ENCODE measurements around the gene BTRC.
"Not testable (repeated sequence)": the region's sequence is repeated elsewhere in the genome, so short reads cannot be mapped to it uniquely, and the experiment has no call there.

Gene BTRC

DNA sequence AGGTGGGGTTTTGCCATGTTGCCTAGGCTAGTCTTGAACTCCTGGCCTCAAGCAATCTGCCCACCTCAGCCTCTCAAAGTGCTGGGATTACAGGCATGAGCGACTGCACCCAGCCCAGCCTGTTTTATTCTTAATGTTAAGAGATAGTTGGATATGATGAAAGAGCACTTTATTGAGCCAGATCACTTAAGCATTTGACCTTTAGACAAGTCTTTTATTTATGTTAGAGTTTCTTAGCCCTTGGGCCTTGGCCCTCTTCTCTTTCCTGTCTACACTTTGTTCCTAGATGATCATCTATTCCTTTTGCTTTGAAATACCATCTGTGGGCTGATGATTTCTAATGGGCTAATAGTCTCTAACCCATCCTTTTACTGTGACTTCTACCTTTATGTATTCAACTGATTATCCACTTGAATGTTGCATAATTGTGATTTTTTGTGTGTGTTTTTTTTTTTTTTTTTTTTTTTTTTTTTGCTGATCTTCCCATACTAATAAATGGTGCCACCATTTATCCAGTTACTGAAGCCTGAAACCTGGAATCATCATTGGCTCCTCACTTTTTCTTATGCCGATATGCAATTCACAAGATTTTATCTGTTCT lies 34.8 kb downstream of the BTRC start:
- no peak for DNase-seq

DNA sequence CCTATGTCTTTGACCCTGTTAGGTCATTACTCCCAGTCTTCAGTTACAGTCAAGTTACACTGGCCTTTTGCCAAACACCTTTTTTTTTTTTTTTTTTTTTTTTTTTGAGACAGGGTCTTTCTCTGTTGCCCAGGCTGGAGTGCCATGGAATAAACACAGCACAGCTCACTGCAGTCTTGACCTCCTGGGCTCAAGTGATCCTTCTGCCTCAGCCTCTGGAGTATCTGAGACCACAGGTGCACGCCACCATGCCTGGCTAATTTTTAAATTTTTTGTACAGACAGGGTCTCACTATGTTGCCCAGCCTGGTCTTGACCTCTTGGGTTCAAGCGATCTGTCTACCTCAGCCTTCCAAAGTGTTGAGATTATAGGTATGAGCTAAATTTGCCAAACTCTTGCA lies 35.6 kb downstream of the BTRC start:
- not testable (repeated sequence) for DNase-seq

DNA sequence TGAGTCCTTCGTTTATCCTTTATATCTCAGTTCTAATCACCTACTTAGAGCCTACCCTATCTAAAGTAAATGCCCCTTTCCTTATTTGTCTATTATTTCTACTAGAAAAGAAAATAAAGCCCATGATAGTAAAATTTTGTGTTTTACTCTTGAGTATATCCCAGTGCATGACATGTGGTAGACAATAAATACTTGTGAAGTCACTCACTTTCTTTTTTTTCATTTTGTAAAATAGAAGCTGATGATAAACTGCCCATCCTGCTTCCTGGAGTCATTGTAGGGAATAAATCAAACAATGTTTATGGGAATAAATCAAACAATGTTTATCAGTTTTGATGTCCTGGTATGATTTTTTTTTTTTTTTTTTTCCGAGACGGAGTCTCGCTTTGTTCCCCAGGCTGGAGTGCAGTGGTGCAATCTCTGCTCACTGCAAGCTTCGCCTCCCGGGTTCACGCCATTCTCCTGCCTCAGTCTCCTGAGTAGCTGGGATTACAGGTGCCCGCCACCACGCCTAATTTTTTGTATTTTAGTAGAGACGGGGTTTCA lies 36.1 kb downstream of the BTRC start:
- DNase-seq: no peak

DNA sequence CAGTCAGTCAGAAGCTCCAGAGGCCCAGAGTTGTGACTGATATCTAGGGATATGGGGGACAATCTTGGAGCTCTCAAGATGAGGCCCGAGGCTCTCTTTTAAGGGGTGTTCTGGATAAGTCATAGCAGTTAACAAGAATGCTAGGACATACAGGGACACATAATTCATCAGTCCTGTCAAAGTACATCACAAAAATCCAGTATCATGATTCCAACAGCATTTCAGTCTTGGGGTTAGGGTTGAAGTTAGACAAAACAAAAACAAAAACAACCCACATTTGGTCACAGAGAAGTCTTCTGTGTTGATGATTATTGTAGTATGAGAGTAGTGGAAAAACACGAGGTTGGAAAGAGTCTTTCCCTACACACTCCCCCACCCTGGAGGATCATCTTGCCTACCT lies 39.4 kb downstream of the BTRC start:
- no peak for DNase-seq

DNA sequence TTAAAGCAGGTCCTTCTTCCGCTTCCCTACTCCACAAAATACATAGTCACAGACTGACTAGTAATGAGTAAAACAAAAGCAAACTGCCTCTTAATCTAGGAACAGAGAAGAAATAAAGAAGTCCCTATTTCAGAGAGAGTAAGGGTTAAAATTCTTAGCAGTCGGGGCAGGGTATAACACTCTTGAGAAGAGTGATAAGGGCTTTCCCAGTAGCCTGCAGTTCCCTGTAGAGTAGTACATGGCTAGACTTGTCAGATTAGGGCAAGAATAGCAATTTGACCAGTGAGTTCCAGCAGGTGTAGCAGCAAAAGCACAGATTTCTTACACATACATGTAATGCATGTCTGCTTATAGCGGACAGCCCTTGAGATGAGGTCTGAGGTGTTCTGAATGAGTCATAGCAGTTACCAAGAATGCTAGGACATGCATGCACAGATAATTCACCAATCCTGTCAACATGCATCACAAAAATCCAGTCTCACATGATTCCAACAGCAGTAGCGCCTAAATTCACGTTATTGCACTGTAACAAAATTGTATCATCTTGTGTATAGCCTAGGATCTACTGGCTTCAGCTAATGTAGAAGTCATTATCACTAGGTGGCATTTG lies 40.7 kb downstream of the BTRC start:
- DNase-seq: no peak

DNA sequence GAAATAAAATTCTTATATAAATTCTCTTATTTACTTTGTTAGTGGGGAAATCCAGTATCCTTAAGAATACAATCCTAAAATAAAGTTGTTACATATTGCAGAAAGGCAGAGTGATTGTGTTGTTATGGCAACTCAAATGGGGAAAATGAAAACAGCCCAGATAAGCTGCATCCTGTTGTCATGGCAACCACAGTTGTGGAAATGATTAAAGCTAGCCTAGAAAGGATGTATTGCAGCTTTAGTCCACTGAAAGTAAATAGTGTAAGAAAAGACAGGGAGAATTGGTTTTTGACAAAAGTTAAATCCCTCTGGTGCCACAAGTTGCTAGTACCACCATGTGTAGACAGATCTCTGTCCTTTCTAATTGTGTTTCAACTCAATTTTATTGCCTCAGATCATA lies 43.2 kb downstream of the BTRC start:
- DNase-seq: no peak

DNA sequence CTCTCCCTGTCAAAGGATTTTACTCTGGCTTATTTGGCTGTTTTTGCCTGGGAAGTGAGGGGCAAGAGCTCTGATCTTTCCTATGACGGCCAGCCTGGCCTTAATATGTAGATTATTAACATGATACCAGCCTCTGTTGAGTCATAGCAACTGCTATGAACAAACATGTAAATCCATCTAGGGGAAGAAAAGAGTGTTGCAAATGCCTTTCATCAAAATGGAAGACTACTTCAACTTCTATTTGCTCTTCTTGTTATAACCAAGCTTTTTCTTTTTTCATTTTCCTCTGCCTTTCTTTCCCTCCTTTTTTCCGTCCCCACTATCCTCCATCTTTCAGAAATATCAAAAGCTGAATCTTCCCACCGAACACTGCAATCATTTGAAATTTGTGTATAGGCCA lies 46.6 kb downstream of the BTRC start:
- DNase-seq: no peak

DNA sequence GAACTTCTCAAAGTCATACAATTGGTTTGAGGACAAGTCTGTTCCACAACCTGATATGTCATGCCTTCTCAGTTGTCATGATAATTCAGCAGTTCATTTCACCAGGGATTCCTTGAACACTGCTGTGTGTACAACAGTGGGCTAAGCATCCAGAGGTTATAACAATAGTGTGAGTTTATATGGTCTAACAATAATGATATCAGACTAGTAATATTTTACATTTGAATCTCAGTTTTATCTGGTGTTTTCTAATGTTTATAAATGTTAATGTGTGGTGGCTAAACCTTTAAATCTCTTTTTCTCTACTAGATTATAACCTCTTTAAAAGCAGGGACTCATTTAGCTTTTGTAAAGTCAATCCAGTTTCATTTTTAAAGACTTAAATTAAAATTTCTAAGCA lies 48.7 kb downstream of the BTRC start:
- no peak for DNase-seq

DNA sequence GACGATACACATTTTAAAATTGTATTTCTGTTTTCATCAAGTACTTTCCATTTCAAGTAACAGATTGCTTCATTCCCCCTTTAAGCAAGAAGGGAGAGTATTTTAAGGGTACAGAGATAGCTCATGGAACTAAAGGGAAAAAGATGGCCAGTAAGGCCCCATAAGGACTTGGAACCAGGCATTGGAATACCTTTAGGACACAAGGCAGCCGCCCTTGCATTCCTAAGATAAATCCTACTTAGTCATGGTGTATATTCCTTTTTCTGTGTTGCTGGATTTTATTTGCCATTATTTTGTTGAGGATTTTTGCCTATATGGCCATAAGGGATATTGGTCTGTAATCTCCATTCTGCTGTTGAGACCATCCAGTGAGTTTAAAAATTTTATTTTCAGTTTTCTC lies 49.2 kb downstream of the BTRC start:
- DNase-seq: no peak

DNA sequence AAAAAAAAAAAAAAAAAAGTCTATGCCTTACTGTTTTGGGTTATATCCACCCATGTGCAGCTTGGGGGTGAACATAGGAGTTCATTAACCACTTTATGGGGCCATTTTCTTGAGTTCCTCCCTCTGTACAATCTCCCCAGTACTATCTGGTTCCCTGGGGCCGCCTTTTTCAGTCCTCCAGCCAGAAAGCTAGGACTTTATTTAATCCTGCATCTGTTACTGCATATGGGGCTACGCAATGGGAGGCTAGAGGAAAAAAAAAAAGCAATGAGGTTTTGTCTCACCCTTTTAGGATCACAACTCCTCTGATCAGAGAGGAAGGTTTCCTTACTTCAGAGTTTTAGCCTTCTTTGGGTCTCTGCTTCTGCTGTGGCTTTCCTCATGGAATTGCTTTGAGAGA lies 51.0 kb downstream of the BTRC start:
- no peak for DNase-seq

DNA sequence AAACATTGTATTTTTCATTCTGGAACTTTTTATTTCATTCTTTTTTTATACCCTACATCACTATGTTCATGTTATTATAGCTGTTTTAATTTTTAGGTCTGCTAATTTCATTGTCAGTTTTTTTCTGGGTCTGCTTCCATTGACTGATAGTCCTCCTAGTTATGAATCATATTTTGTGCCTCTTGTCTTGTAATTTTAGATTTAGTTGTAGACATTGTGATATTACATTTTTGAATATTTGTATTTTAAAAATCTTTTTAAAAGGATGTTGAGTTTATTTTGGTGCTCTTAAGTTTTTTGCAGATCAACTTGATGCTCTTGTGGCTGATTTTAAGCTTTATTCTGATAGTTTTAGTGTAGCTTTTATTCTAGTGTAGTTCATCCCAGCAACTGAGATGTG lies 57.6 kb downstream of the BTRC start:
- no peak for DNase-seq

DNA sequence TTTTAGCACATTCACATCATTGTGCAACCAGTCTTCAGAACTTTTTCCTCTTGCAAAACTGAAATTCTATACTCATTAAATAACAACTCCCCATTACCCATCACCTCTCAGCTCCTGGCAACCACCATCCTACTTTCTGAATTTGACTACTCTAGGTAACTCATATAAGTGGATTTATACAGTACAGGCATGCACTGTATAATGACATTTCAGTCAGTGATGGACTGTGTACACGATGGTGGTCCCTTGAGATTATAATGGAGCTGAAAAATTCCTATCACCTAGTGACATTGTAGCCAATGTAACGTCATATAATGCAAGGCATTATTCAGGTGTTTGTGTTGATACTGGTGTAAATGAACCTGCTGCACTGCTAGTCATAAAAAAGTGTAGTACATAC lies 60.1 kb downstream of the BTRC start:
- no peak for DNase-seq

DNA sequence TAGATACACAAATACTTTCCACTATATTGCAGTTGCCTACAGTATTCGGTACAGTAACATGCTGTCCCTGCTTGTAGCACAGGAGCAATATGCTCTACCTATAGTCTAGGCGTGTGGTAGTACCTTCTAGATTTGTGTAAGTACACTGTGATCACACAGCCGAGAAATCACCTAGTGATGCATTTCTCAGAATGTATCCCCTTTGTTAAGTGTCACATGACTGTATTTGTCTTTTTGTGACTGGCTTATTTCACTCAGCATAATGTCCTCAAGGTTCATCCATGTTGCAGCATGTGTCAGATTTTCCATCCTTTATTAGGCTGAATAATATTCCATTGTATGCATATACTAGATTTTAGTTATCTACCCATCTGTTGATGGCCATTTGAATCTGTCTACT lies 61.9 kb downstream of the BTRC start:
- no peak for DNase-seq

DNA sequence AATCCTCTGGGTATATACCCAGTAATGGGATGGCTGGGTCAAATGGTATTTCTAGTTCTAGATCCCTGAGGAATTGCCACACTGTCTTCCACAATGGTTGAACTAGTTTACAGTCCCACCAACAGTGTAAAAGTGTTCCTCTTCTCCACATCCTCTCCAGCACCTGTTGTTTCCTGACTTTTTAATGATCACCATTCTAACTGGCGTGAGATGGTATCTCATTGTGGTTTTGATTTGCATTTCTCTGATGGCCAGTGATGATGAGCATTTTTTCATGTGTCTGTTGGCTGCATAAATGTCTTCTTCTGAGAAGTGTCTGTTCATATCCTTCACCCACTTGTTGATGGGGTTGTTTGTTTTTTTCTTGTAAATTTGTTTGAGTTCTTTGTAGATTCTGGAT lies 68.0 kb downstream of the BTRC start:
- DNase-seq: not testable (repeated sequence)

DNA sequence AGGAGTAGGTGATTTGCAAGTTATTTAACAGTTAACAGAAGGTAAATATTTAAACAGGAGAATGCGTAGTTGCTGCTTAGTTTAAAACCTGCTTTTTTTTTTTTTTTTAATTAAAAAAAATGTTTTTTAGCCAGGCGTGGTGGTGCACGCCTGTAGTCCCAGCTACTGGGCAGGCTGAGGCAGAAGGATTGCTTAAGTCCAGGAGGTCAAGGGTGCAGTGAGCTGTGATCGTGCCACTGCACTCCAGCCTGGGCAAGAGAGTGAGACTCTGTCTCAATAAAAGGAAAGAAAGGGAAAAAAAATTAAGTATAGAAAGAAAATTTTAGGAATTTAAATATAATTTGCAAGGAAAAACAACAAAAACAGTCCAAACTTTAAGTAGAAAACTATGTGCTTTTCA lies 71.6 kb downstream of the BTRC start:
- DNase-seq: no peak

DNA sequence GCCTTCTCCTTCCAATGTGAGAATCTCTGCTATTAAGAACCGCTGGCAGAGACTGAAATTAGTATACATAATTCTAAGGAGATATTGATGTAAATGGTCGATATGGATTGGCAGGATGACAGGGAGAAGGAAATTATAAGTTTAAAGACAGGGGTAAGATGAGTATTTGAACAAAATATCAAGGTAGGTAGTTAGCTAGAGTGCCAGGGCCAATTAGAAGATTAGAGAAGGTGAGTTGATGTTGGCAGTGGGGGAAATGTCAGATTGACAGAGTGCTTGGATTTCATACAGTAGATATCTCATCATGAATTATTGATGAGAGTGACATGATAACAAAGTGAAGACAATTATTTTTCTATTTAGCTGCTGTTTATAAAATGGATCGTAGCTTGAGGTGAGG lies 74.1 kb downstream of the BTRC start:
- DNase-seq: no peak

DNA sequence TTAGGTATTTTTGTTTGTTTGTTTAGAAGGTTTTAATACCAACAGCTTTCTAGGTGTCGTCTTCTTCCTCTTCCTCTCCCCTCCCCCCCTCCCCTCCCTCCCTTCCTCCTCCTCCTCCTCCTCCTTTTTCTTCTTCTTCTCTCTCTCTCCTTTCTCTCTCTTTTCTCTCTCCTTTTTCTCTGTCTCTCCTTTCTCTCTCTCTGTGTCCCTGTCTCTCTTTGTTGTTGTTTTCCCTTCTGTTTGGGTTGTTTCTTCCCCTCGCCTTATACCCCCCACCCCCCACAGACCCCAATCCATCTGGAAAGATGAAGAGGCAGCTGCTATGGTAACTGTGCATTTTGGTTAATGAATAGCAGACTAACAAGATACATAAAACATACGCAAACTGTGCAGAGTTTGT lies 75.5 kb downstream of the BTRC start:
- DNase-seq: no peak

DNA sequence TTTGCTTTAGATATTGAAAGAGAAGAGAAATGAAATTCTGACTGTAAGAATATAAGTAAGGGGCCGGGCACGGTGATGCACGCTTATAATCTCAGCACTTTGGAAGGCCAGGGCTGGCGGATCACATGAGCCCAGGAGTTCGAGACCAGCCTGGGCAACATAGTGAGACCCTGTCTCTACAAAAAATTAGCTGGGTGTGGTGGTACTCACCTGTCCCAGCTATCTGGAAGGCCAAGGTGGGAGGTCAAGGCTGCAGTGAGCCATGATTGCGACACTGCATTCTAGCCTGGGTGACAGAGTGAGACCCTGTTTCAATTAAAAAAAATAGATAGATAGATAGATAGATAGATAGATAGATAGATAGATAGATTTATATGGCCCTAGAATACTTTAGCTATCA lies 82.3 kb downstream of the BTRC start:
- no peak for DNase-seq

DNA sequence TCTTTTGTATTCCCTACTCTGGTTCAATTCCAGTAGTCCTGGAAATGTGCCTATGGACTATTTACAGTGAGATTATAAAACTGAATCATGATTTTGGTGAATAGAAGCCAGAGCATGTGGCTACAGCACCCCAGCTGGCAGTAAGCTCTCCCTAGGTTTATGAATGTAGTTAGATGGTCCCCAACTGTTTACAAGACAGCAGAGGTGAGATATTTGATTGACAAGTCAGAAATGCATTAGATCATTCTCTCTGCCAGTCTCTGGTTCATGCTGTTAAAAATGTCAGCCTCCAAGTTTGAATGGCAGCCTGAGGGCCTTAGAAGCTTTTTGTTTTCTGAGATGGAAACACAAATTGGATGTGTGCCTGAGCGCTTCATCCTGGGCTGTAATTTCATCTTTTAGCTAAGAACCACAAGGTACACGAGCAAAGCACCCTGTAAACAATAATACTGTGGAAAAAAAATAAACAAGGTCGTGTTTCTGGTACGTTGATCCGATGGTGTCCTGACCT lies 85.0 kb downstream of the BTRC start:
- no peak for DNase-seq

DNA sequence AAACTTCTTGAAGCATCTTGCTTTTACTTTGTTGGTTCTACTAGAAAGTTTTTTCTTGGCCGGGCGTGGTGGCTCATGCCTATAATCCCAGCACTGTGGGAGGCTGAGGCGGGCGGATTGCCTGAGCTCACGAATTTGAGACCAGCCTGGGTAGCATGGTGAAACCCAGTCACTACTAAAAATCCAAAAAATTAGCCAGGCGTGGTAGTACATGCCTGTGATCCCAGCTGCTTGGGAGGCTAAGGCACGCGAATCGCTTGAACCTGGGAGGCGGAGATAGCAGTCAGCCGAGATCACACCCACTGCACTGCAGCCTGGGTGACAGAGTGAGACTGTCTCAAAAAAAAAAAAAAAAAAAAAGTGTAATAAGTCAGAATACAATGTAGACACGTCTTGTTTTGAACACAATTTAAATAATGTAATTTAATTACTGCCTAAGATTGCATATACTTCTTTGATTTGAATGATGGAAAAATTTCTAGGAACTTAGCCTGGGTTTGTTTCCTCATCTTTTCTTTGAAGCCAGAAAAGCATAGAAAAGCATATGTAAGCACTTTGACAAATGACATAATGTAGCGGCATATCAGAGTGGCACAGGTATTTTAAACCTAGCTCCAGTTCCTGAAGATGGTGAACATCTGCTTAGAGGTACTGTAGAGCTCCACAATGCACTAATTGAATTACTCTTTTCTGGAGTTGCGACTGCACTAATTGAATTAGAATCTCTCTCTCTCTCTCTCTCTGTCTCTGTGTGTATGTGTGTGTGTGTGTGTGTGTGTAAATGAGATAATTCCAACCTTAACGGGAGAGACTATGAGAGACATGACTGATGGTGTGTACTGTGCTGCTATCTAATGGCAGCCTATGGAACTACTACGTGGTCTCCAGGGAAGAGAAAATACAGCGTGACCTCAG lies 87.8 kb downstream of the BTRC start:
- no peak for DNase-seq

DNA sequence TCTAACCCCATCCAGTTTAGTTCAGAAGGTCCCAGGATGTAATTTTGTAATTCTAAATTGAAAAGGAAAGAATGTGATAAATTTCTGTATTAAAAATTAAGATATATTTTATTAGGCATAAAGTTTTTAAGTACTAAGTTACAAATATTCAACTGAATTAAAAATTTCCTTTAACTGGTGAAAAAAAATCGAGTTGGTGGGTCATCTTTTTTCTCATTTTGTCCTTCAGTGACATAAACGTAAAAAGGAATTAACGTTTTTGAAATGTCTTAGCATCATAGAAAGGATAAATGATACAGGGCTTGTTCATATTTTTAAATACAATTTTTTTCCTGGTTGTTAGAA lies 88.5 kb downstream of the BTRC start:
- no peak for DNase-seq

DNA sequence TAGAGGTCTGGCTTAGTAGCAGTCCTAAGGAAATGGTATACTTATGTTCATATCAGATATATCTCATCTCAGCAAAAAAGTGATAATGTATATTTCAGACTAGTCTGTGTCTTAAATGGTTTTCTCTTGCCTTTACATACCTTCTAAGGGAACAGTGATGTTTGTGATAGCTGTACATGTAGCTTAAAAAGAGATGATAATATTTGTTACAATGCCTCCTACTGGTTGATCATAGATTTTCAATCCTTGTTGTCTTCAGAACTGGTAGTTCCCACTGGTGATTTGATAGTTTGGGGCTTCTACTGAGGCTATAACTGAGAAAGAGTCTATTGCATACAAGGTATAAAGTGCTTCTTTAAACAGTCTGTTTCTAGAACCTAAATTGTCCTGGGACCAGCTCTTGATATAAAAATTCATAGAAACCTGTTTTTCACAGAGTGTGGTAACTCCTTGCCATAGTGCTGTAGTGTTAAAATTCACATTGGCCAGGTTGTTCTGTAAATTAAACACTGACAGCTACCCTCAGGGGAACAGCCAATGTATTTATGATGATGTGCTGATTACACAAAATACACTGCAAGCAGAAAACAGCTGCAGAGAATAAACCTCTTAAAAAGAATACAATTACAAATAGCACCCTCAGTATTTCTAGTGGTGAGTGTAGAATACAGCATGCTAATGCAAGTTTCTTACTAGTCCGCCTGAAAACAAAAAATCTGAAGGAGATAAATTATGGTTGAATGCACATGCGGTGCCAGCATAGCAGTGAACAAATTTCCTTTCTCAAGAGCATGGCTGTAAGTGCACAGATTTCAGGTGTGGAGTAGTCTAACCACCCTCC lies 90.3 kb downstream of the BTRC start:
- no peak for DNase-seq

DNA sequence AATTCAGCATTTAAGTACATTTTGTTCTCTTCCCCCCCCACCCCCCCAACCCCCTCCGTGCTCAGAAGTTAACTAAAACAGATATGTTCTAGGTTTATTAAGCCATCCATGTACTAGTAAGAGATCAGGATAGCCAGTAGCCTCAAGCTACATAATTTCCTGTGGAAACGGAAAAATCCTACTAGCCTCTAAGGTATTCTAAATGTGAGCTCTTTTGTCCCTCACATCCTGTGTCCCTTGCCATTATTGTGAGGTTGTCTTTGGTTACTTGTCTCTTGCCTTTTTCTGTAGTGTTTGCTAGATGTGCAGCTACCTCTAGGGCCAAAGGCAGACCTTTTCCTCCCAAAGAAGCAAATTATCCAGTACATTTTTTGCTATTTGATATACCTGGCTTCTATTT lies 92.1 kb downstream of the BTRC start:
- no peak for DNase-seq

All from activated effector memory CD4-positive, alpha-beta T cell treated with Interleukin-2 at 50 U/mL for 16 hours (primary cell).